GM18526 (cell line): ENCODE measurements around the gene MGAM2.

Experiments used
- POLR2A ChIP-seq: IDR thresholded peaks from 3 replicates; pipeline ENCODE4 v1.6.1; 2011; ENCODE audit not compliant: insufficient read length; ENCODE audit errors: extremely low read depth

Gene MGAM2

GRCh38 chr7:142108728-142109505 is 2.6 kb upstream of the MGAM2 start:
- TF ChIP-seq POLR2A, result no peak

- no peak for TF ChIP-seq POLR2A
Measured at GRCh38 chr7:142110098-142110497, 1.4 kb upstream of the MGAM2 start.

- no peak for TF ChIP-seq POLR2A
Measured at GRCh38 chr7:142110638-142111037, 880 bp upstream of the MGAM2 start.

GRCh38 chr7:142112086-142112485 is 568 bp downstream of the MGAM2 start:
- TF ChIP-seq POLR2A, result no peak

GRCh38 chr7:142114207-142114606 is 2.7 kb downstream of the MGAM2 start:
- no peak for TF ChIP-seq POLR2A

GRCh38 chr7:142120524-142120923 is 9.0 kb downstream of the MGAM2 start:
- no peak for TF ChIP-seq POLR2A

- no peak for TF ChIP-seq POLR2A
Measured at GRCh38 chr7:142123184-142123583, 11.7 kb downstream of the MGAM2 start.

- no peak for TF ChIP-seq POLR2A
Measured at GRCh38 chr7:142125256-142125955, 13.9 kb downstream of the MGAM2 start.

GRCh38 chr7:142130267-142130666 is 18.7 kb downstream of the MGAM2 start:
- TF ChIP-seq POLR2A, result no peak

- no peak for TF ChIP-seq POLR2A
Measured at GRCh38 chr7:142131439-142132185, 20.1 kb downstream of the MGAM2 start.

GRCh38 chr7:142133731-142134148 is 22.2 kb downstream of the MGAM2 start:
- TF ChIP-seq POLR2A, result no peak

- no peak for TF ChIP-seq POLR2A
Measured at GRCh38 chr7:142134909-142135308, 23.4 kb downstream of the MGAM2 start.

- no peak for TF ChIP-seq POLR2A
Measured at GRCh38 chr7:142138996-142139395, 27.5 kb downstream of the MGAM2 start.

- no peak for TF ChIP-seq POLR2A
Measured at GRCh38 chr7:142139597-142140400, 28.3 kb downstream of the MGAM2 start.

GRCh38 chr7:142140401-142140959 is 29.0 kb downstream of the MGAM2 start:
- no peak for TF ChIP-seq POLR2A
